T47D (cell line): ENCODE measurements around the gene FCN2.

Source experiments
- DNase-seq, 2 experiments: peaks; one replicate each; pipeline versions ENCODE4 v3.0.0 to v3.0.0-alpha.2; 2011 to 2012; ENCODE audit warnings: low read depth in 1 of 2, low spot score in 1 of 2
- JUND ChIP-seq: IDR thresholded peaks from 2 replicates; pipeline ENCODE4 v1.6.1; 2012; ENCODE audit warnings: low read depth
- in situ Hi-C: cut with HindIII; loops from 2 replicates; pipeline ENCODE4 v1.10.0; 2016; ENCODE audit warnings: low sequenced_read_pairs, low pct_unique_long_range_greater_than_20kb

FCN2 gene

DNA sequence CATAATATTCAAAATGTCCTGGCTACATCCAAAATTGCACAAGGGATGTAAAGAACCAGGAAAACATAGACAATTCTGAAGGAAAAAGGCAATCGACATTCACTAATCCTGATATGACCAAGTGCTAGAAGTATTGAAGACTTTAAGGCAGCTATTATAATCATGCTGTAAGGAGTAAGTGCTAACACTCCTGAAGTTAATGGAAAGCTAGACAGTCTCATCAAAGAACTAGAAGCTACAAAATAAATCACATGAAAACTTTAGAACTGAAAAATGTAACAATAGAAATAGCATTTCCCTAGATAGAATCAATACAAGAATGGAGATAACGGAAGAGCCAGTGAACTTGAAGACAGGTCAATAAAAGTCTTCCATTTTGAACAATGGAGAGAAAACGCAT is 18.6 kb downstream of the FCN2 start:
- in situ Hi-C loops = no loop called here
- TF ChIP-seq JUND = no peak
- no peak for DNase-seq

DNA sequence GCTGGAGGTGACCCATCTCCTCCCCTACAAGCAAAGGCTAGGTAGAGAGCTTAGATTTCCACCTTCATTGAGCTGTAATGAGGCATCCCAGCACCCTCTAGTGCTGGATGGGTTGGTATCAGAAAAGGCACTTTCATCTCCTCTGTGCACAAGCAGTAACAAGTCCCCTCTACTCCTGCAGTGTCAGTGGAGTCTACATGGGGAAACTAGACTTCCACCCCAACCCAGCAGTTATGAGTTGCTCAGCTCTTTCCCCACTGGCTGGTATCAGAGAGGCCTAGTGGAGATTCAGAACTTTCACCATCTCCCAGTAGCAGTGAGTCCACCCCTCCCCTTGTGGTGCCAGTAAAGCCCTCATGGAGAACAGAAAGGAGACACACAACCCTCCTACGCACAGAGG is 19.2 kb downstream of the FCN2 start:
- DNase-seq = peak in 1 of 2 experiments; percentile 20
- no peak for TF ChIP-seq JUND
- in situ Hi-C loops = no loop called here

DNA sequence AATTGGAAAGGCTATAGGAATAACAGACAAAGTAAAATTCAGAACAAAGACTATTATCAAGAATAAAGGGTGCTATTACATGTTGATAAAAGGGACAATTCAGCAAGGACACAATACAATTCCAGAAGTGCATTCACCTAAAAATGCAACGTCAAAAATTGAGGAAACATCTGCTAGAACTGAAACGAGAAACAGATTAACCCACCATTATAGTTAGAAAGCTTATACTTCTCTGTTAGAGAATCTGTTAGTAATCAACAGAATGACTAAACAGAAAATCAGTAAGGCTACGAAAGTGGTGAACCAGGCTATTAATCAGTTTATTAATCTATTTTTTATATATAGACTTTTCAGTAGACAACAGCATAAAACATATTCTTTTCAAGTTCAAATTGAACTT is 22.3 kb downstream of the FCN2 start:
- in situ Hi-C loops = no loop called here
- DNase-seq = no peak
- no peak for TF ChIP-seq JUND

DNA sequence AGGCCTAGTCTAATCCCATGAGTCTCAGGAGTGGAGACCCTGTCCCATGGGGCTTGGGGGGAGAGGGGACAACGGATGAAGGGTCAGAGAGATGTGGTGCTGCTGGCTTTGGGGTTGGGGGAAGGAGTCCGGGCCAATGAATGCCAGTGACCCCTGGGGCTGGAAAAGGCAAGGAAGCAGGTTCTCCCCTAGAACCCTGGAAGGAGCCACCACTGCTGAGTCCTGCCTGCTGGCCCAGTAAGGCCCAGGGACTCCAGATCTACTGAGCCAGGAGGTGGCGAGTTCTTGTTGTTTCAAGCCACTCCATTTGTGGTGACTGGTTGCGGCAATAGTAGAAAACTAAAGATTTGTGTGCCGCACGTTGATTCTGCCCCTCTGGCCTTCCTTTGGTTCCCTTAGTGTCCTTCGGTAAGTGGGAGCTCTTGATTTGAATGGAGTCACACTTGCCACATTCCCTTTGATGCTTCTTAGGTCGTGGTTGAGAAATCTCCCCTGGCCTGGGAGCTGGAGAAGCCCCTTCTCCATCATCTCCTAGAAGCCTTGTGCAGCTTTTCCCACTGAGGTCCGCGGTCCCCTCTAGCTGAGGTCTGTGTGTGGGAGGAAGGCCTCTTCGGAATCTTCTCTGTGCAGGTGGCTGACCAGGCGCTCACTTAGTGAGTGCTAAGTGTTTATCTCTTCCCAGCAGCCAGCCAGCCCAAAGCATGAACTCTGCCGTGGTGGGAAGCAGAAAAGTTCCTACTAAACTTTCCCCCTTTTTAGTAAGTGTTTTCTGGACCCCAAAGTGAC is 28.1 kb downstream of the FCN2 start:
- TF ChIP-seq JUND = no peak
- in situ Hi-C loops = no loop called here
- no peak for DNase-seq

DNA sequence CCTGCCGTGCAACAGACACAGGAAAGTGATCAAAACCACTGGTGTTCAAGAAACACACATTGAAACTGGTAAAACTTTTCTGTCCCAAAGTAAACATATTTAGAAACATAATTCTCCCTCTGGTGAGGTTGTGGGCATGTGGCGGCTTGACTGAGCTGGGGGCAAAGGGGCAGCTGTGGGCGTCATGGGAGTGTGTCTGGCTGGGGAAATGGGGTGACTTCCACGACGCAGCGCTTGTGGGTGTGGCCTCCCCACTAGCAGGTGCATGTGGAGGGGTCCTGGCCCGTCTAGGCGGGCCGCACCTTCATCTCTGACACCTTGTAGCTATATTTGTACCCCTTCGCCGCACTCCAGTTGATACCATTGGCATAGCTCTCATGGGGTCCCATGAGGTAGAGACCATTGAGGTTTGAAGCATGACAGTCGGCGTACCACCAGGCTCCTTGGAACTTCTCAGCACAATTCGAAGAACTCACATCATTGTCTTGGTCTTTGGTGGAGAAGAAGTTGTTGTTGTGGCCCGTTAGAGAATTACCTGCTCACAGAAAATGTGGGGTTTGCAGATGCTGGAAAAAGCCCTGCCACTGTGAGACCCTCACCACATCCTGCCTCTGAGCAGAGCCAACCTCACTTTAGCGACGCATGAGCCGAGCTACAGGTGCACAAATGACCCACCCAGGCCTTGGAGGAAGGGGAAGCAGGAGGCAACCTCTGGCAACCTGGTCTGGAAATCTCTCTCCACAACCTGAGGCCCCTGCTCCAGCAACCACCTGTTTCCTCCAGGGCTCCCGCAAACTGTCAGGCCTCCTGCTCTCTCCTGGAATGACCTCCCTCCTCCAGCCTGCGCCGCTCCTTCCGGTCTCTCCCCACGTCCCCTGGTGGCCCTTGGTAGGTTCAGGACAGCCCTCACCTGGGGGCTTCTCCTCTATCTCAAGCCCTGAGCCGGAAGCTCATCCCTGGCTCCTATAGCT is 29.2 kb downstream of the FCN2 start:
- in situ Hi-C loops = no loop called here

DNA sequence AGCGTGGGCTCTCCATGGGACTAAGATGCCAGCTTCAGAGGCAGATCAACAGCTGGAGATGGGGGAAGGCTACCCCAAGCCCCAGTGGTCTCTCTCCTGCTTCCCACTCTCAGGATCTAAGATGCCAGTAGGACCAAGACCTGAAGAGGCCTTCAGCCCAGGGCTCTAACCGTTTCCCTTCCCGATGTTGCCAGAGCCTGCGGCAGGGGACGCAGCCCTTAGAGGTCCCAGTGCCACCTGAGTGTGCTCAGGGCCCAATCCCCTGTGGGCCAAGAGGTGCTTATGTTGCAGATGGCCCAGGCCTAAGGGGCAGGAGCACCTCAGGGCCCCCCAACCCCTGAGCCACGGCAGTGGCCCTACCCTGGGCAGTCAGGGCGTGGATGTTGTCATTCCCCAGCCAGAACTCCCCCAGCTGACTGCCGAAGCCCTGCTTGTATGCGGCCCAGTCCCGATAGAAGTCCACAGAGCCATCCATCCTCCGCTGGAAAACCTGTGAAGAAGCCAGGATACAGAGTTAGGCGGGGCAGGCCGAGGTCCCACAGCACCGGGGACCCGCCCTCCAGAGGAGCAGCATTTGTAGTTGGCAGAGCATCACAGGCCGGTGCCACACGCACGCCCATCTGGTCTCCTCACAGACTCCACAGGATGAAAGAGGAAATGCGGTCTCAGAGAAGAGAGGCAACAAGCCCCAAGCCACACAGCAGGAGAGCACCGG is 31.7 kb downstream of the FCN2 start:
- TF ChIP-seq JUND = no peak
- DNase-seq = no peak
- in situ Hi-C loops = no loop called here

More for the DNA sequence above, 29.2 kb downstream of the FCN2 start:
- no peak for DNase-seq
- TF ChIP-seq JUND = no peak

DNA sequence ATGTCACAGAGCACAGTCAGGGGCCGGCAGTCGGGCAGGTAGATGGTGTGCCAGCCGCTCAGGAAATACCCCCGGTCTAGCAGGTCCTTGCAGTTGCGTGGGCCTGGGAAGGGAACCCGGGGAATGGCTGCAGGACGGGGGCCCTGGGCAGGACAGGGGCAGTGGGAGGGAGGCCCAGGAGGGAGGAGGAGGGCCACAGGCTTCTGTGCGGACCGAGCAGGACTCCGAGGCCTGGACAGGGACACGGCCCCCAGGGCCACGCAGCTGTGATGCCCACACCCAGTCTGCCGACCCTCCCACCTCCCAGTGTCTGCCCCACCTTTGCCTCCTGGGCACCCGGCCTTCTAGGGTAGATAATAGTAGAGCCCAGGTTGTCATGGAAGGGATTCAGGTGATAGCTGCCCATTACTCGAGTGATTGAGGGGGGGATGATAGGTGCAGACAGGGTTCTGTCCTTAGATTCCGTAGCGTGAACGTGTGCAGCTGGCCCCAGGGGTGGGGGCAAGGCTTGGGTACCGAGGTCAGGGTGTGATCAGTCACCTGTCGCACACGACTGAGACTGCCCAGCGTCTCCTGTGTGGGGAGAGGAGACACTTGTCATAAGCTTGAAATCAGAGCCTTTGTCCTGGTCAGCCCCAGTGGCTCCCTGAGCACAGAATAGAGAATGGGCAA is 32.6 kb downstream of the FCN2 start:
- no peak for TF ChIP-seq JUND
- DNase-seq = no peak
- in situ Hi-C loops = no loop called here

DNA sequence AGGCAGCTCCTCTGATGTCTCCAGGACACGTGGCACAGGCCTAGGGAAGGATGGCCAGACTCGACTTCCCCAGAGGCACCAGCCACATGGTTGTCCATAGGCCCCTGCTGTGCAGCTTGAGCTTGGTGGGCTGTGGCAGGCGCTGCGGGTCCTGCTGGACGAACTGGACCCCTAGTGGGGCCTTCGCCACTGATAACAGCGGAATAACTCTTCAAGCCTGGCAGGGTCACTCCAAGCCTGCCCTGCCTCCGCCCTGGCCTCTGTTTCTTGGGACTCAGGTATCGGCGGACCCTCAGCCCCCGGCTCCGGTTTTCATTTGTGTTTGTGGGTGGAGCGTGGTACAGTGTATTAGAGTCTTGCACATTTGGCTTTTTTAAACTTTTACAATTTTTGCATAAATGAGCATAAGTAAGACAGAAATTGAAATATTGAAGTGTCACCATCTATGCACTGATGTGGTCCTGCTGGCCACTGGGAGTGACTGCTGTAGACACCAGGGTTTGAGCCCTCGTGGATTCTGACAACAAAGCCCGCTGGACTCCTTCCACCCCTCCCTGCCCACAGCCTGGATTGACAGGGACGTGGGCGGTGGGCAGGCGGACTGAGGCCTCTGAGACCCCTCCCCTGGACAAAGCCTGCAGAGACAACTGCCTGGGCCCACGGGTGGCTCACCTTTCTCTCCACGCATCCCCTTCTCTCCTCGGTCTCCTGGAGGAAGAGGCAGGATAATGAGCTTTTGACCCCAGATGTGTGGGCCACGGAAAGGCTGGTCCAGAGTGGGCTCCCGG is 33.3 kb downstream of the FCN2 start:
- in situ Hi-C loops = no loop called here
- TF ChIP-seq JUND = no peak

DNA sequence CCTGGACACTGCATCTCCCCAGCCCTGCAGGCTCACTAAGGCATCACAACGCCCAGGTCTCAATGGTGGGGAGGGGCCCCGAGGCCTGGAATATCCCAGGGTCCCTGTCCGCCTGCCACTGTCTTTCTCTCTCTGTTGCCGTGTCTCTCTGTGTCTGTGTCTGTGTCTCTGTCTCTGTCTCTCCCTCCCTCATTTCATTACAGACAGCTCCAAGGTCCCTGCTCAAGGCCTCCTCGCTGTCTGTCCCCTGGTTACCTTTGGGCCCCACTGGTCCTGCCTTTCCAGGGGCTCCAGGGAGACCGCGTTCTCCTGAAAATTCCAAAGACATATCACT is 33.9 kb downstream of the FCN2 start:
- in situ Hi-C loops = no loop called here
- TF ChIP-seq JUND = no peak
- no peak for DNase-seq

More for the DNA sequence above, 33.3 kb downstream of the FCN2 start:
- DNase-seq = no peak

DNA sequence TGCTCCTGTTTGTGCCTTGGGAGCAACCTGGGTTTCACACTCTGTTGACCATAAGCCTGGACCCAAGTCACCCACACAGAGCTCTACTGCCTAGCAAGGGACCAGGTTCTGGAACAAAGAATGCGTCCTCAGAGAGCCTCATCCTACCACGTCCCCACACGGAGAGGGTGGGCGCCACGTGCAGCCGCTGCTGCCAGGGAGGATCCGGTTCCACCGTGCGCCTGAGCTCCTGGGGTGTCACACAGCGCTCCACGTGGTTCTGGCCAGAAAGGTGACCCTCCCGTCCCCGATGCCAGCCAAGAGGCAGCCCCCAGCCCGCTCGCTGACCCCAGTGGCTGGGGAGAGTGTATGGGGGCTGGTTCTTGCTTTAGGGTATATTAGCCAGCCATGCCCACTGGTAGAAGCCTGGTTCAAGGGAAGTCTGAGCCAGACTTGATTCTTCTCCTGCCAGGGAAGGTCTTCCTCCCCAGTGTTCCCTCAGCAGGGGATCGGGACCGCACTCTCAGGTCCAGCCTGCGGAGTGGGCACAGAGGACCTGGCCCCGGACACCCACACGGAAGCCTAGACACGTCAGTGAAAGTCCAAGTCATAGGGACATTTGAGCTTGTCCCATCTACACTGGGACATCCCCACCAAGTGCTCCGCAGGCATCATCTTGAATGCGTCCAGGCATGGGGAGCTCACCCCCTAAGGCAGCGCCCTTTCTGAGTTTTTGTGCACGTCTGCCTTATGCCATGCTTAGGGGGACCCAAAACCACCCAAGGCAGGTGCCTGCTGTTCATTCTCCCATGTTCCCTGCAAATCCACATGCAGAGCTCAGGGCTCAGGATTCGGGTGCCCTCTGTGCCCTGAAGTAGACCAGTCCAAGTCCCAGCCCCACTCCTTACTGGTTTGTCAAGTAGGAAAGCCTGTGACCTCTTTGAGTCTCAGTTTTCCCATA is 34.7 kb downstream of the FCN2 start:
- no peak for DNase-seq
- no peak for TF ChIP-seq JUND
- in situ Hi-C loops = no loop called here
